OCI-LY3 (cell line): Measurements from ENCODE around the gene ATP2A3.

Source experiments
- EZH2phosphoT487 ChIP-seq: fragments of 200-600 bp; shearing (Covaris generic); IDR thresholded peaks from 2 replicates; pipeline ENCODE4 v1.6.1; 2018; ENCODE audit warnings: antibody characterized with exemption, mixed run types, low read depth
- TF ChIP-seq, protein P1 (sequence below): fragments of 200-600, 300-600 bp; sonication (generic); IDR thresholded peaks from 2 replicates; pipeline ENCODE4 v1.5.1; 2014; ENCODE audit warnings: antibody characterized with exemption, low read length, low read depth

DNA sequence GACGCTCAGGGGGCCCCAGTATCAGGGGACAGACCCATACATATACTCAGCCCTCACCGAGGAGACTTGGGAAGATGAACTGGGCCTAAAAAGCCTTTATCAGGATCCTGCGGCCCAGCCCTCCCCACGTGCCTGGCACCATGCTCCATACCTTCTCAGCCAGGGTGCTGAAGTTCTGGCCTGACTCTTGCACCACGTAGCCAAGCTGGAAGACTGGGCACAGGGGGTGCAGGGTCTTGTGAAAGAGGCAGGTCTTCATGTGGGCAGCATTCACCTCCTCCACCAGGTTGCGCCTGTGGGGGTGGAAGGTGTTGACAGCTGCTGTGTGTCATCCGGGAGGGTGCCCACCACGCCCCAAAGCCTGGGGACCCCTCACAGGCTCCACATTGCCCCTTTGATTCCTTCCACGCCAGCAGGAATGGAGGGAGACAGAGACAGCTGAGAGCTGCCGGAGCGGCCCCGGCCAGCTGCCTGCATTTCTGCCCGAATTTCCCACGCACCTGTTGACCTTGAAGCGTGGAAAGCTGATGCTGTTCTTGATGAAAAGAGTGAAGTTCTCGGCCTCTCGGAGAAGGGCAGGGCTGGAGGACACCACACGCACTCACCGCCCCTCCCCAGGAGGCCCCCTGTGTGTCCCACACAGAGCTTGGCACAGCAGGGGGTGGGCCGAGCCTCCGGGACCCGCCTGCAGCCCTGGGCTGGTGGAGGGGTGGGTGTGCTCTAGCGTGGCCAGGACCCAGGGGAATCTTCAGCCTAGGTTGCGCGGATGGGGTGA is 61.0 kb downstream of the ATP2A3 start:
- TF ChIP-seq, protein P1, sequence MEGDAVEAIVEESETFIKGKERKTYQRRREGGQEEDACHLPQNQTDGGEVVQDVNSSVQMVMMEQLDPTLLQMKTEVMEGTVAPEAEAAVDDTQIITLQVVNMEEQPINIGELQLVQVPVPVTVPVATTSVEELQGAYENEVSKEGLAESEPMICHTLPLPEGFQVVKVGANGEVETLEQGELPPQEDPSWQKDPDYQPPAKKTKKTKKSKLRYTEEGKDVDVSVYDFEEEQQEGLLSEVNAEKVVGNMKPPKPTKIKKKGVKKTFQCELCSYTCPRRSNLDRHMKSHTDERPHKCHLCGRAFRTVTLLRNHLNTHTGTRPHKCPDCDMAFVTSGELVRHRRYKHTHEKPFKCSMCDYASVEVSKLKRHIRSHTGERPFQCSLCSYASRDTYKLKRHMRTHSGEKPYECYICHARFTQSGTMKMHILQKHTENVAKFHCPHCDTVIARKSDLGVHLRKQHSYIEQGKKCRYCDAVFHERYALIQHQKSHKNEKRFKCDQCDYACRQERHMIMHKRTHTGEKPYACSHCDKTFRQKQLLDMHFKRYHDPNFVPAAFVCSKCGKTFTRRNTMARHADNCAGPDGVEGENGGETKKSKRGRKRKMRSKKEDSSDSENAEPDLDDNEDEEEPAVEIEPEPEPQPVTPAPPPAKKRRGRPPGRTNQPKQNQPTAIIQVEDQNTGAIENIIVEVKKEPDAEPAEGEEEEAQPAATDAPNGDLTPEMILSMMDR, result no peak
- TF ChIP-seq EZH2phosphoT487, result no peak
